Epithelial cell of prostate (primary cell): ENCODE results near the gene ZNF148.

ENCODE experiments used
- DNase-seq: peaks from one replicate; pipeline ENCODE4 v3.0.0-alpha.2; 2011; ENCODE audit warnings: low read depth, low spot score
- H3K27ac ChIP-seq: fragments of 450-650 bp; 2 replicates; pipeline ENCODE4 v1.5.1; 2017; ENCODE audit warnings: mild to moderate bottlenecking

The ZNF148 gene

GRCh38 chr3:125292015-125292414 is 83.1 kb downstream of the ZNF148 start:
- DNase-seq: no peak
- H3K27ac ChIP-seq: no peak overlapping the region

GRCh38 chr3:125289429-125289981 is 85.6 kb downstream of the ZNF148 start:
- no peak overlapping the region for H3K27ac ChIP-seq

GRCh38 chr3:125287248-125287647 is 87.9 kb downstream of the ZNF148 start:
- H3K27ac ChIP-seq: no peak overlapping the region
- DNase-seq: no peak

More at GRCh38 chr3:125289429-125289981, 85.6 kb downstream of the ZNF148 start:
- no peak for DNase-seq

- no peak for DNase-seq
- H3K27ac ChIP-seq: no peak overlapping the region
These were observed 93.7 kb downstream of the ZNF148 start for GRCh38 chr3:125281381-125281780.

- no peak overlapping the region for H3K27ac ChIP-seq
- no peak for DNase-seq
These were observed 94.3 kb downstream of the ZNF148 start for GRCh38 chr3:125280668-125281361.

GRCh38 chr3:125278155-125278554 is 97.0 kb downstream of the ZNF148 start:
- H3K27ac ChIP-seq: no peak overlapping the region
- DNase-seq: no peak

- no peak for DNase-seq
- no peak overlapping the region for H3K27ac ChIP-seq
These were observed 104.0 kb downstream of the ZNF148 start for GRCh38 chr3:125271127-125271526.

GRCh38 chr3:125267460-125267859 is 107.7 kb downstream of the ZNF148 start:
- no peak overlapping the region for H3K27ac ChIP-seq
- no peak for DNase-seq

GRCh38 chr3:125266971-125267370 is 108.2 kb downstream of the ZNF148 start:
- no peak overlapping the region for H3K27ac ChIP-seq

GRCh38 chr3:125262161-125262560 is 113.0 kb downstream of the ZNF148 start:
- H3K27ac ChIP-seq: no peak overlapping the region
- DNase-seq: no peak

More at GRCh38 chr3:125266971-125267370, 108.2 kb downstream of the ZNF148 start:
- no peak for DNase-seq

- no peak for DNase-seq
- no peak overlapping the region for H3K27ac ChIP-seq
These were observed 114.1 kb downstream of the ZNF148 start for GRCh38 chr3:125261031-125261430.

GRCh38 chr3:125260158-125260557 is 115.0 kb downstream of the ZNF148 start:
- no peak for DNase-seq
- no peak overlapping the region for H3K27ac ChIP-seq

- DNase-seq: no peak
- H3K27ac ChIP-seq: no peak overlapping the region
These were observed 117.6 kb downstream of the ZNF148 start for GRCh38 chr3:125257536-125257935.

- H3K27ac ChIP-seq: no peak overlapping the region
- DNase-seq: no peak
These were observed 118.5 kb downstream of the ZNF148 start for GRCh38 chr3:125256675-125257074.

- no peak for DNase-seq
- no peak overlapping the region for H3K27ac ChIP-seq
These were observed 124.2 kb downstream of the ZNF148 start for GRCh38 chr3:125250973-125251372.

- no peak overlapping the region for H3K27ac ChIP-seq
These were observed 128.9 kb downstream of the ZNF148 start for GRCh38 chr3:125246237-125246636.

GRCh38 chr3:125245521-125245920 is 129.6 kb downstream of the ZNF148 start:
- H3K27ac ChIP-seq: no peak overlapping the region
- no peak for DNase-seq

More at GRCh38 chr3:125246237-125246636, 128.9 kb downstream of the ZNF148 start:
- DNase-seq: no peak

- no peak overlapping the region for H3K27ac ChIP-seq
- DNase-seq: no peak
These were observed 134.6 kb downstream of the ZNF148 start for GRCh38 chr3:125240496-125240895.

- no peak overlapping the region for H3K27ac ChIP-seq
These were observed 135.9 kb downstream of the ZNF148 start for GRCh38 chr3:125239266-125239665.

GRCh38 chr3:125238759-125239158 is 136.4 kb downstream of the ZNF148 start:
- DNase-seq: no peak
- H3K27ac ChIP-seq: no peak overlapping the region

More at GRCh38 chr3:125239266-125239665, 135.9 kb downstream of the ZNF148 start:
- no peak for DNase-seq

- H3K27ac ChIP-seq: no peak overlapping the region
- DNase-seq: no peak
These were observed 138.7 kb downstream of the ZNF148 start for GRCh38 chr3:125236331-125236903.

- no peak for DNase-seq
These were observed 140.3 kb downstream of the ZNF148 start for GRCh38 chr3:125234831-125235230.

More at GRCh38 chr3:125234831-125235230, 140.3 kb downstream of the ZNF148 start:
- no peak overlapping the region for H3K27ac ChIP-seq
